HCT116 (cell line): ENCODE data around the gene ARHGEF12. TPM values are rescaled to one million over a fixed set of nuclear protein-coding genes. Genes with fewer than 3 reads are reported as not detected.

Source experiments
- ATAC-seq: fragments of 200-7000 bp; cut with Tn5 transposase; 2 replicates; pipeline ENCODE4 v1.9.1; 2020; ENCODE audit warnings: mild to moderate bottlenecking, moderate library complexity
- BruUV-seq: library from RNA; stranded (reverse); fragments of 400-500 nt; replicated peaks from 2 replicates; lab custom pipeline; 2021; lab: Mats Ljungman, UMichigan
- CTCF ChIA-PET: fragments of 300-600 bp; sonication (Branson Sonifier 250); formaldehyde crosslinking; loops from one replicate; lab custom pipeline; 2021; ENCODE audit warnings: antibody characterized with exemption; lab: Charles Lee
- POLR2A ChIA-PET: fragments of 300-600, 350-600 bp; sonication (Branson Sonifier 250); formaldehyde crosslinking; loops from one replicate; lab custom pipeline; 2021; ENCODE audit warnings: antibody characterized with exemption; lab: Charles Lee
- RAD21 ChIA-PET, 2 experiments: fragments of 300-600 bp; sonication (Branson Sonifier 250); formaldehyde crosslinking; loops; one replicate each; lab custom pipeline; 2023; ENCODE audit warnings: low total read pairs in 2 of 2; ENCODE audit not compliant: uncharacterized antibody in 2 of 2, unreplicated experiment in 2 of 2, low non-redundant PET in 1 of 2; lab: Charles Lee
- DNase-seq: peaks from one replicate; pipeline ENCODE4 v3.0.0-alpha.2; 2010; ENCODE audit warnings: low read depth, low spot score
- H2AFZ ChIP-seq: fragments of 200-600 bp; shearing (Covaris generic), sonication (generic); 2 replicates; pipeline ENCODE4 v1.6.1; 2017; ENCODE audit warnings: low read depth, mixed run types, mixed read lengths, antibody characterized with exemption, low read length; ENCODE audit not compliant: poor library complexity, severe bottlenecking
- H3K27ac ChIP-seq: 2 replicates; pipeline ENCODE4 v1.5.1; 2012; ENCODE audit warnings: low read depth, low read length
- H3K27me3 ChIP-seq: fragments of 200-600 bp; sonication (generic); 2 replicates; pipeline ENCODE4 v1.6.1; 2016; ENCODE audit warnings: mixed run types, low read length, mixed read lengths; ENCODE audit not compliant: insufficient read depth
- H3K36me3 ChIP-seq, 2 experiments: fragments of 200-500 bp in 1 of 2; fragments of 200-600 bp in 1 of 2; sonication (Bioruptor generic) in 1 of 2; sonication (generic) in 1 of 2; 2 replicates each; pipeline versions ENCODE4 v1.5.1 to v1.6.1; 2014 to 2016; ENCODE audit warnings: low read length in 2 of 2, inconsistent platforms in 1 of 2, mixed read lengths in 1 of 2, mixed run types in 1 of 2; ENCODE audit not compliant: insufficient read depth in 2 of 2, control insufficient read depth in 1 of 2
- H3K4me1 ChIP-seq, 2 experiments: fragments of 200-600 bp in 1 of 2; sonication (generic) in 1 of 2; 2 replicates each; pipeline versions ENCODE4 v1.5.1 to v1.6.1; 2012 to 2017; ENCODE audit warnings: low read length in 2 of 2, inconsistent platforms in 1 of 2, mild to moderate bottlenecking in 1 of 2, mixed read lengths in 1 of 2, mixed run types in 1 of 2, moderate library complexity in 1 of 2; ENCODE audit not compliant: insufficient read depth in 2 of 2, control insufficient read depth in 1 of 2
- H3K4me2 ChIP-seq: fragments of 200-600 bp; sonication (generic); 2 replicates; pipeline ENCODE4 v1.6.1; 2017; ENCODE audit warnings: mixed run types, low read length, mixed read lengths
- H3K4me3 ChIP-seq, 2 experiments: fragments of 200-600 bp in 1 of 2; sonication (generic) in 1 of 2; replicated peaks in 1 of 2; 2 replicates each; pipeline ENCODE4 v1.5.1; 2011 to 2016; ENCODE audit warnings: low read length in 2 of 2, control low read depth in 1 of 2, low read depth in 1 of 2, mild to moderate bottlenecking in 1 of 2, mixed read lengths in 1 of 2, mixed run types in 1 of 2
- H3K79me2 ChIP-seq: fragments of 200-600 bp; sonication (generic); 2 replicates; pipeline ENCODE4 v1.6.1; 2017; ENCODE audit warnings: mild to moderate bottlenecking, mixed run types, low read length, moderate library complexity, mixed read lengths; ENCODE audit not compliant: insufficient read depth
- H3K9ac ChIP-seq: fragments of 200-600 bp; sonication (generic); 2 replicates; pipeline ENCODE4 v1.6.1; 2016; ENCODE audit warnings: low read length, mixed read lengths
- H3K9me2 ChIP-seq: fragments of 200-600 bp; sonication (generic), shearing (Covaris generic); 2 replicates; pipeline ENCODE4 v1.6.1; 2017; ENCODE audit warnings: mixed run types, mild to moderate bottlenecking, moderate library complexity; ENCODE audit not compliant: insufficient read depth
- H3K9me3 ChIP-seq, 2 experiments: fragments of 200-500 bp in 1 of 2; fragments of 200-600 bp in 1 of 2; sonication (Bioruptor generic) in 1 of 2; sonication (generic) in 1 of 2; 2 replicates each; pipeline ENCODE4 v1.6.1; 2014 to 2017; ENCODE audit warnings: low read length in 2 of 2, mixed read lengths in 2 of 2, inconsistent platforms in 1 of 2, low read depth in 1 of 2, mild to moderate bottlenecking in 1 of 2, mixed run types in 1 of 2, moderate library complexity in 1 of 2; ENCODE audit not compliant: control insufficient read depth in 1 of 2, insufficient read depth in 1 of 2
- H4K20me1 ChIP-seq: fragments of 200-600 bp; sonication (generic), shearing (Covaris generic); 2 replicates; pipeline ENCODE4 v1.6.1; 2017; ENCODE audit warnings: mixed run types, mild to moderate bottlenecking, moderate library complexity; ENCODE audit not compliant: insufficient read depth
- CBX3 ChIP-seq: IDR thresholded peaks from 2 replicates; pipeline ENCODE4 v1.6.1; 2012; ENCODE audit warnings: low read depth
- CEBPB ChIP-seq: IDR thresholded peaks from 2 replicates; pipeline ENCODE4 v1.6.1; 2012; ENCODE audit warnings: low read depth
- EZH2 ChIP-seq: fragments of 200-600 bp; sonication (generic); IDR thresholded peaks from 2 replicates; pipeline ENCODE4 v1.6.1; 2017; ENCODE audit warnings: antibody characterized with exemption, mixed run types
- EZH2phosphoT487 ChIP-seq: fragments of 200-600 bp; IDR thresholded peaks from 2 replicates; pipeline ENCODE4 v1.6.1; 2018; ENCODE audit warnings: antibody characterized with exemption, borderline replicate concordance
- POLR2A ChIP-seq: IDR thresholded peaks from 2 replicates; pipeline ENCODE4 v1.7.0; 2011; ENCODE audit warnings: borderline replicate concordance; ENCODE audit not compliant: insufficient read depth, insufficient read length; ENCODE audit errors: extremely low read depth
- POLR2AphosphoS5 ChIP-seq: IDR thresholded peaks from 2 replicates; pipeline ENCODE4 v1.6.1; 2011; ENCODE audit warnings: mild to moderate bottlenecking, low read depth, low read length, moderate library complexity
- RAD21 ChIP-seq: IDR thresholded peaks from 2 replicates; pipeline ENCODE4 v1.6.1; 2012; ENCODE audit warnings: low read depth, mild to moderate bottlenecking
- SIN3A ChIP-seq: IDR thresholded peaks from 2 replicates; pipeline ENCODE4 v1.6.1; 2012; ENCODE audit warnings: low read depth
- SRF ChIP-seq: IDR thresholded peaks from 2 replicates; pipeline ENCODE4 v1.6.1; 2012; ENCODE audit warnings: low read depth
- TCF7L2 ChIP-seq: IDR thresholded peaks from 2 replicates; pipeline ENCODE4 v1.7.0; 2011; ENCODE audit warnings: borderline replicate concordance, inconsistent platforms; ENCODE audit not compliant: insufficient read depth, insufficient read length; ENCODE audit errors: extremely low read depth
- YY1 ChIP-seq: IDR thresholded peaks from 2 replicates; pipeline ENCODE4 v1.6.1; 2011; ENCODE audit warnings: low read length, low read depth, moderate library complexity, mild to moderate bottlenecking; ENCODE audit not compliant: insufficient replicate concordance; ENCODE audit errors: extremely low read depth
- ZNF274 ChIP-seq: fragments of 200-500 bp; sonication (Bioruptor generic); IDR thresholded peaks from 2 replicates; pipeline ENCODE4 v1.6.1; 2014; ENCODE audit warnings: mild to moderate bottlenecking, low read depth, low read length, inconsistent platforms
- intact Hi-C: fragments of 100-400 bp; cut with micrococcal nuclease; formaldehyde crosslinking; loops from 2 replicates; pipeline ENCODE4 v1.10.0; 2022
- total RNA-seq: library from RNA; stranded (reverse); gene quantifications from one replicate; pipeline ENCODE4 v1.2.1, GENCODE V29; 2021; ENCODE audit not compliant: unreplicated experiment
- TF ChIP-seq, protein P1 (sequence below), 3 experiments: fragments of 200-600 bp in 1 of 3; sonication (generic) in 1 of 3; IDR thresholded peaks in 2 of 3; conservative IDR thresholded peaks in 1 of 3; 2 replicates each; pipeline ENCODE4 v1.5.1; 2012 to 2017; ENCODE audit warnings: low read depth in 2 of 3, low read length in 2 of 3, antibody characterized with exemption in 1 of 3, borderline replicate concordance in 1 of 3, control low read depth in 1 of 3, mild to moderate bottlenecking in 1 of 3, mixed read lengths in 1 of 3, mixed run types in 1 of 3, moderate library complexity in 1 of 3; ENCODE audit not compliant: insufficient read depth in 1 of 3
- TF ChIP-seq, protein P2 (sequence below): IDR thresholded peaks from 2 replicates; pipeline ENCODE4 v1.6.1; 2012
- TF ChIP-seq, protein P3 (sequence below): IDR thresholded peaks from 2 replicates; pipeline ENCODE4 v1.6.1; 2011; ENCODE audit warnings: mild to moderate bottlenecking, low read length, moderate library complexity; ENCODE audit not compliant: insufficient replicate concordance; ENCODE audit errors: extremely low read depth
- TF ChIP-seq, protein P4 (sequence below): IDR thresholded peaks from 2 replicates; pipeline ENCODE4 v1.6.1; 2012; ENCODE audit warnings: low read depth

Gene ARHGEF12
- total RNA-seq, 1 experiment from 2014 or later = 81.4 TPM

DNA sequence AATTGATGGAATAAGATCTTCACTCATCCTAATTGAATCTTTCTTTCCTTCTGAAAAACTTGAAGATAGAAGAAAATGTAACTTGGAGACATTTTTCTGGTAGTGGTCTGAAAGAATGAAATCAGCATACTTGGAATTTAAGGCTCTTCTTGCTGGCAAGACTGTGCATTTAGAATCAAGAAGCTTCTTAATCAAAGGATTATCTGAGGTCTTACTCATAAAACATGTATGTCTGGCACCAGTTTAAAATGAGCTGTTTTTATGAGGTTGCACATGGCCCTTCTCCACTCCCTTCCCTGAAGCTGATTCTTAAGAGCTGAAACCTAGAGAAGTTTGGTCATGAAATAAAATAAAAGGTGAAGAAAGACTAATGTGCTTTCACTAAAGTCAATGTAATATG is 77.3 kb downstream of the ARHGEF12 start:
- no peak overlapping the region for H3K4me2 ChIP-seq
- H3K27ac ChIP-seq = no peak overlapping the region
- no peaks in the 10 kb centered on the region for H3K9me3 ChIP-seq
- no peak overlapping the region for H3K9ac ChIP-seq
- peaks cover 0 to 4% of the 10 kb centered on the region in 2 experiments; a peak in 1 of 4 replicates for H3K4me1 ChIP-seq
- H3K27me3 ChIP-seq = no peaks in the 10 kb centered on the region
- no peak overlapping the region for H2AFZ ChIP-seq
- ATAC-seq (no peak), DNase-seq (no peak)
- H3K79me2 ChIP-seq = peaks cover 23% of the 10 kb centered on the region
- no peaks in the 10 kb centered on the region for H3K36me3 ChIP-seq
- no peak overlapping the region for H3K4me3 ChIP-seq
- CTCF ChIA-PET = no interaction called here
- RAD21 ChIA-PET = no interaction called here
- TF ChIP-seq CEBPB (no peak), POLR2A (no peak), CBX3 (no peak), RAD21 (no peak), EZH2 (no peak), ZNF274 (no peak), SIN3A (no peak), EZH2phosphoT487 (no peak), TCF7L2 (no peak), SRF (no peak), YY1 (no peak), POLR2AphosphoS5 (no peak)
- TF ChIP-seq, protein P1, sequence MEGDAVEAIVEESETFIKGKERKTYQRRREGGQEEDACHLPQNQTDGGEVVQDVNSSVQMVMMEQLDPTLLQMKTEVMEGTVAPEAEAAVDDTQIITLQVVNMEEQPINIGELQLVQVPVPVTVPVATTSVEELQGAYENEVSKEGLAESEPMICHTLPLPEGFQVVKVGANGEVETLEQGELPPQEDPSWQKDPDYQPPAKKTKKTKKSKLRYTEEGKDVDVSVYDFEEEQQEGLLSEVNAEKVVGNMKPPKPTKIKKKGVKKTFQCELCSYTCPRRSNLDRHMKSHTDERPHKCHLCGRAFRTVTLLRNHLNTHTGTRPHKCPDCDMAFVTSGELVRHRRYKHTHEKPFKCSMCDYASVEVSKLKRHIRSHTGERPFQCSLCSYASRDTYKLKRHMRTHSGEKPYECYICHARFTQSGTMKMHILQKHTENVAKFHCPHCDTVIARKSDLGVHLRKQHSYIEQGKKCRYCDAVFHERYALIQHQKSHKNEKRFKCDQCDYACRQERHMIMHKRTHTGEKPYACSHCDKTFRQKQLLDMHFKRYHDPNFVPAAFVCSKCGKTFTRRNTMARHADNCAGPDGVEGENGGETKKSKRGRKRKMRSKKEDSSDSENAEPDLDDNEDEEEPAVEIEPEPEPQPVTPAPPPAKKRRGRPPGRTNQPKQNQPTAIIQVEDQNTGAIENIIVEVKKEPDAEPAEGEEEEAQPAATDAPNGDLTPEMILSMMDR (IDR thresholded peaks at IDR 0.05 in 2 of 3, conservative IDR thresholded peaks at IDR 0.05 in 1 of 3; ENCODE audit: borderline replicate concordance in 1 of 3, insufficient read depth in 1 of 3, low read depth in 2 of 3, low read length in 2 of 3) = no peak
- TF ChIP-seq, protein P2, sequence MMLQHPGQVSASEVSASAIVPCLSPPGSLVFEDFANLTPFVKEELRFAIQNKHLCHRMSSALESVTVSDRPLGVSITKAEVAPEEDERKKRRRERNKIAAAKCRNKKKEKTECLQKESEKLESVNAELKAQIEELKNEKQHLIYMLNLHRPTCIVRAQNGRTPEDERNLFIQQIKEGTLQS = no peak
- TF ChIP-seq, protein P3, sequence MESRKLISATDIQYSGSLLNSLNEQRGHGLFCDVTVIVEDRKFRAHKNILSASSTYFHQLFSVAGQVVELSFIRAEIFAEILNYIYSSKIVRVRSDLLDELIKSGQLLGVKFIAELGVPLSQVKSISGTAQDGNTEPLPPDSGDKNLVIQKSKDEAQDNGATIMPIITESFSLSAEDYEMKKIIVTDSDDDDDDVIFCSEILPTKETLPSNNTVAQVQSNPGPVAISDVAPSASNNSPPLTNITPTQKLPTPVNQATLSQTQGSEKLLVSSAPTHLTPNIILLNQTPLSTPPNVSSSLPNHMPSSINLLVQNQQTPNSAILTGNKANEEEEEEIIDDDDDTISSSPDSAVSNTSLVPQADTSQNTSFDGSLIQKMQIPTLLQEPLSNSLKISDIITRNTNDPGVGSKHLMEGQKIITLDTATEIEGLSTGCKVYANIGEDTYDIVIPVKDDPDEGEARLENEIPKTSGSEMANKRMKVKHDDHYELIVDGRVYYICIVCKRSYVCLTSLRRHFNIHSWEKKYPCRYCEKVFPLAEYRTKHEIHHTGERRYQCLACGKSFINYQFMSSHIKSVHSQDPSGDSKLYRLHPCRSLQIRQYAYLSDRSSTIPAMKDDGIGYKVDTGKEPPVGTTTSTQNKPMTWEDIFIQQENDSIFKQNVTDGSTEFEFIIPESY = no peak
- TF ChIP-seq, protein P4, sequence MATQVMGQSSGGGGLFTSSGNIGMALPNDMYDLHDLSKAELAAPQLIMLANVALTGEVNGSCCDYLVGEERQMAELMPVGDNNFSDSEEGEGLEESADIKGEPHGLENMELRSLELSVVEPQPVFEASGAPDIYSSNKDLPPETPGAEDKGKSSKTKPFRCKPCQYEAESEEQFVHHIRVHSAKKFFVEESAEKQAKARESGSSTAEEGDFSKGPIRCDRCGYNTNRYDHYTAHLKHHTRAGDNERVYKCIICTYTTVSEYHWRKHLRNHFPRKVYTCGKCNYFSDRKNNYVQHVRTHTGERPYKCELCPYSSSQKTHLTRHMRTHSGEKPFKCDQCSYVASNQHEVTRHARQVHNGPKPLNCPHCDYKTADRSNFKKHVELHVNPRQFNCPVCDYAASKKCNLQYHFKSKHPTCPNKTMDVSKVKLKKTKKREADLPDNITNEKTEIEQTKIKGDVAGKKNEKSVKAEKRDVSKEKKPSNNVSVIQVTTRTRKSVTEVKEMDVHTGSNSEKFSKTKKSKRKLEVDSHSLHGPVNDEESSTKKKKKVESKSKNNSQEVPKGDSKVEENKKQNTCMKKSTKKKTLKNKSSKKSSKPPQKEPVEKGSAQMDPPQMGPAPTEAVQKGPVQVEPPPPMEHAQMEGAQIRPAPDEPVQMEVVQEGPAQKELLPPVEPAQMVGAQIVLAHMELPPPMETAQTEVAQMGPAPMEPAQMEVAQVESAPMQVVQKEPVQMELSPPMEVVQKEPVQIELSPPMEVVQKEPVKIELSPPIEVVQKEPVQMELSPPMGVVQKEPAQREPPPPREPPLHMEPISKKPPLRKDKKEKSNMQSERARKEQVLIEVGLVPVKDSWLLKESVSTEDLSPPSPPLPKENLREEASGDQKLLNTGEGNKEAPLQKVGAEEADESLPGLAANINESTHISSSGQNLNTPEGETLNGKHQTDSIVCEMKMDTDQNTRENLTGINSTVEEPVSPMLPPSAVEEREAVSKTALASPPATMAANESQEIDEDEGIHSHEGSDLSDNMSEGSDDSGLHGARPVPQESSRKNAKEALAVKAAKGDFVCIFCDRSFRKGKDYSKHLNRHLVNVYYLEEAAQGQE = no peak
- intact Hi-C loops = no loop called here
- no peaks in the 10 kb centered on the region for H4K20me1 ChIP-seq
- POLR2A ChIA-PET = no interaction called here
- no TSS peak for BruUV-seq
- no peaks in the 10 kb centered on the region for H3K9me2 ChIP-seq
